ENCODE results near the gene FAF1. TPM values are rescaled to one million over a fixed set of nuclear protein-coding genes. Genes with fewer than 3 reads are reported as not detected.

The FAF1 gene
- total and polyA plus RNA-seq, 8 donors, result 20.1 to 144 (median 27.4) TPM

- no peak for DNase-seq
- Histone ChIP-seq H3K27ac (no peak overlapping the region), H3K4me3 (no peak overlapping the region), H3K27me3 (no peaks in the 10 kb centered on the region), H3K36me3 (no peaks in the 10 kb centered on the region), H3K9me3 (no peaks in the 10 kb centered on the region), H3K4me1 (no peaks in the 10 kb centered on the region)
- intact Hi-C loops (cut with DNase I; ENCODE audit: low total_unique reads), result no loop called here
- 88 to 100% (median 93%) methylated on average over 1 of the region's 1 CpG for WGBS, 5 donors
- no peak for TF ChIP-seq POLR2AphosphoS5 (IDR thresholded peaks at IDR 0.05)
- no peak for TF ChIP-seq CTCF (IDR thresholded peaks at IDR 0.05)
- TF ChIP-seq POLR2A (IDR thresholded peaks at IDR 0.05), result no peak
- TF ChIP-seq EP300 (IDR thresholded peaks at IDR 0.05), result no peak
These were observed 57.6 kb downstream of the FAF1 start for GRCh38 chr1:50902419-50902818.

GRCh38 chr1:50901872-50902271, 58.2 kb downstream of the FAF1 start:
- Histone ChIP-seq H3K27ac (no peak overlapping the region), H3K36me3 (no peaks in the 10 kb centered on the region), H3K4me3 (no peak overlapping the region), H3K9me3 (no peaks in the 10 kb centered on the region), H3K4me1 (no peaks in the 10 kb centered on the region), H3K27me3 (no peaks in the 10 kb centered on the region)
- TF ChIP-seq CTCF (IDR thresholded peaks at IDR 0.05) (no peak), EP300 (IDR thresholded peaks at IDR 0.05) (no peak), POLR2AphosphoS5 (IDR thresholded peaks at IDR 0.05) (no peak), POLR2A (IDR thresholded peaks at IDR 0.05) (no peak)
- no peak for DNase-seq
- WGBS, 5 donors, result 0% methylated on average over 1 of the region's 1 CpG
- intact Hi-C loops (cut with DNase I; ENCODE audit: low total_unique reads), result no loop called here

- no peak for TF ChIP-seq EP300 (IDR thresholded peaks at IDR 0.05)
- no peak for TF ChIP-seq POLR2A (IDR thresholded peaks at IDR 0.05)
- TF ChIP-seq POLR2AphosphoS5 (IDR thresholded peaks at IDR 0.05), result no peak
- TF ChIP-seq CTCF (IDR thresholded peaks at IDR 0.05), result no peak
- WGBS, 5 donors, result 67 to 85% (median 76%) methylated on average over 2 of the region's 2 CpGs
These were observed 61.3 kb downstream of the FAF1 start for GRCh38 chr1:50898773-50899172.

GRCh38 chr1:50894340-50894739, 65.7 kb downstream of the FAF1 start:
- TF ChIP-seq CTCF (IDR thresholded peaks at IDR 0.05) (no peak), POLR2A (IDR thresholded peaks at IDR 0.05) (no peak), POLR2AphosphoS5 (IDR thresholded peaks at IDR 0.05) (no peak), EP300 (IDR thresholded peaks at IDR 0.05) (no peak)
- H3K27me3 ChIP-seq, result no peaks in the 10 kb centered on the region
- intact Hi-C loops (cut with DNase I; ENCODE audit: low total_unique reads), result no loop called here
- no peak for DNase-seq
- H3K9me3 ChIP-seq, result no peaks in the 10 kb centered on the region
- H3K27ac ChIP-seq, result no peak overlapping the region
- no peaks in the 10 kb centered on the region for H3K4me1 ChIP-seq
- 72 to 88% (median 86%) methylated on average over 1 of the region's 1 CpG for WGBS, 5 donors
- H3K4me3 ChIP-seq, result no peak overlapping the region
- no peaks in the 10 kb centered on the region for H3K36me3 ChIP-seq

More at GRCh38 chr1:50898773-50899172, 61.3 kb downstream of the FAF1 start:
- no peaks in the 10 kb centered on the region for H3K36me3 ChIP-seq
- H3K27ac ChIP-seq, result no peak overlapping the region
- no peaks in the 10 kb centered on the region for H3K9me3 ChIP-seq
- no peak for DNase-seq
- no peaks in the 10 kb centered on the region for H3K4me1 ChIP-seq
- H3K4me3 ChIP-seq, result no peak overlapping the region
- intact Hi-C loops (cut with DNase I; ENCODE audit: low total_unique reads), result no loop called here
- H3K27me3 ChIP-seq, result no peaks in the 10 kb centered on the region
